Colonic mucosa (tissue), 4 donors: Measurements from ENCODE around the gene AP3B2. TPM values are rescaled to one million over a fixed set of nuclear protein-coding genes. Genes with fewer than 3 reads are reported as not detected.
"Not testable (repeated sequence)": the region's sequence is repeated elsewhere in the genome, so short reads cannot be mapped to it uniquely, and the experiment has no call there.

Source experiments
- DNase-seq: peaks from one replicate; pipeline ENCODE4 v3.0.0-alpha.2; 2020
- H3K27ac ChIP-seq: fragments of 200-600 bp; one replicate; pipeline ENCODE4 v1.8.0; 2021
- H3K27me3 ChIP-seq: fragments of 200-600 bp; one replicate; pipeline ENCODE4 v1.8.0; 2021
- H3K36me3 ChIP-seq: fragments of 200-600 bp; one replicate; pipeline ENCODE4 v1.8.0; 2021
- H3K4me1 ChIP-seq: fragments of 200-600 bp; one replicate; pipeline ENCODE4 v1.8.0; 2021; ENCODE audit warnings: mild to moderate bottlenecking
- H3K4me3 ChIP-seq: fragments of 200-600 bp; one replicate; pipeline ENCODE4 v1.8.0; 2021
- H3K9ac ChIP-seq, 2 donors: one replicate each; pipeline ENCODE4 v1.7.0; 2013; ENCODE audit warnings: control low read depth in 2 of 2, low read depth in 2 of 2, low read length in 2 of 2
- H3K9me3 ChIP-seq: fragments of 200-600 bp; one replicate; pipeline ENCODE4 v1.8.0; 2021
- intact Hi-C: fragments of 100-400 bp; cut with DNase I; formaldehyde crosslinking; loops from one replicate; pipeline ENCODE4 v1.14.1; 2022
- total RNA-seq, 2 donors: library from RNA; stranded (reverse); fragmentation: NEBNext Ultra II Directional in 1 of 2; extraction: Animal tissue kit (Norgen Biotek cat#: 25700) in 1 of 2; gene quantifications; one replicate each; pipeline ENCODE4 v1.2.1, GENCODE V29; 2021
- TF ChIP-seq, protein P1 (sequence below): fragments of 200-600 bp; IDR thresholded peaks from one replicate; pipeline ENCODE4 v1.8.0; 2022; ENCODE audit warnings: antibody characterized with exemption, mild to moderate bottlenecking
- donor health status: healthy.
- donor health status: DM: no; HTN: no; CAD: no.
- donor health status: DM: no; HTN: no; CAD: no.

The AP3B2 gene
- total RNA-seq, 2 donors from 2014 or later, result 0.82 to 1.2 TPM

DNA sequence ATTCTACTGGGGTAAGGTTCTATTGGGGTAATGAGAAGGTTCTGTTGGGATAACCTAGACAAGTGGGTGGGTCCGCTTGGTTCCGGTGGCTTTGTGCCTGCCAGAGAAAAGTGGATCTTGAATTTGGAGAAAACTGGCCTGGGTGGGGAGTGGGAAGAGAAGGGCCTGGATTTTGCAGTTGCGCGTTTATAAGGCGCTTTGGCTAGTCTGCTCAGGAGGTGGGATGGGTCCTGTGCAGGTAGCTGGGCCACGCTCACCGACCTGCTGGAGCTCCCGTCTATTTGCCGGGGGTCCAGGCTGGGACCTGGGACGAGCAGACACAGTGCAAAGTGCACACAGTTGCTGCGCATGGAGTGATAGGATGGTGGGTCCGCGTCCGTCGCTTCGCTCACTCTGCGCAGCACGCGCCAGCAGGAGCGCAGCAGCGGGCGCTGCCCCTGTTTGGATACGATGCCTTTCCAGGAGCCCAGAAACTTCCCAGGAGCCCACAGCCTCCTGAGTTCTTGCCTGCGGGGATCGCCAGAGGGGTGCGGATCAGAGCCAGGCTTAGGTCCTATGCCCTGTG, 1.3 kb upstream of the AP3B2 start:
- TF ChIP-seq, protein P1, sequence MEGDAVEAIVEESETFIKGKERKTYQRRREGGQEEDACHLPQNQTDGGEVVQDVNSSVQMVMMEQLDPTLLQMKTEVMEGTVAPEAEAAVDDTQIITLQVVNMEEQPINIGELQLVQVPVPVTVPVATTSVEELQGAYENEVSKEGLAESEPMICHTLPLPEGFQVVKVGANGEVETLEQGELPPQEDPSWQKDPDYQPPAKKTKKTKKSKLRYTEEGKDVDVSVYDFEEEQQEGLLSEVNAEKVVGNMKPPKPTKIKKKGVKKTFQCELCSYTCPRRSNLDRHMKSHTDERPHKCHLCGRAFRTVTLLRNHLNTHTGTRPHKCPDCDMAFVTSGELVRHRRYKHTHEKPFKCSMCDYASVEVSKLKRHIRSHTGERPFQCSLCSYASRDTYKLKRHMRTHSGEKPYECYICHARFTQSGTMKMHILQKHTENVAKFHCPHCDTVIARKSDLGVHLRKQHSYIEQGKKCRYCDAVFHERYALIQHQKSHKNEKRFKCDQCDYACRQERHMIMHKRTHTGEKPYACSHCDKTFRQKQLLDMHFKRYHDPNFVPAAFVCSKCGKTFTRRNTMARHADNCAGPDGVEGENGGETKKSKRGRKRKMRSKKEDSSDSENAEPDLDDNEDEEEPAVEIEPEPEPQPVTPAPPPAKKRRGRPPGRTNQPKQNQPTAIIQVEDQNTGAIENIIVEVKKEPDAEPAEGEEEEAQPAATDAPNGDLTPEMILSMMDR, result no peak
- intact Hi-C loops, result no loop called here
- H3K9me3 ChIP-seq, result no peaks in the 10 kb centered on the region
- no peaks in the 10 kb centered on the region for H3K36me3 ChIP-seq
- no peak overlapping the region for H3K9ac ChIP-seq
- no peaks in the 10 kb centered on the region for H3K27me3 ChIP-seq
- no peak overlapping the region for H3K4me3 ChIP-seq
- no peak overlapping the region for H3K27ac ChIP-seq
- DNase-seq, result no peak
- peaks cover 7% of the 10 kb centered on the region for H3K4me1 ChIP-seq

DNA sequence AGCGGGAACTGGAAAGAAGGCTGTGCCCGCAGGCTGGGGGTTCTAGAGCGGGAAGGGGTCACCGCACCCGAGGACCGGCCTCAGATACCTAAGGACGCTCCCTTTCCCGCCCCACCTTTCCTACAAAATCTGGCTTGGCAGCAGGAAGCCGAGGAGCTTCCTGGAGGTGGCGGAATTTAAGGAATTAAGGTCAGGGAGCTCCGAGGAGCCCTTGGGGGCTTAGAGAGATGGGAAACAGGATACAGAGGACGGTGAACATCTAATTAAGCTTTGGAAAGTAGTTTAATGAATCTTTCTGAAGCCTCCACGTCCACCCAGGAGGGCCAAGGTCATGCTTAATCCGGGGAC, 507 bp upstream of the AP3B2 start:
- Histone ChIP-seq H3K36me3 (no peaks in the 10 kb centered on the region), H3K9me3 (no peaks in the 10 kb centered on the region), H3K27ac (no peak overlapping the region), H3K27me3 (no peaks in the 10 kb centered on the region), H3K4me3 (peak overlapping the region; percentile 85), H3K4me1 (peaks cover 7% of the 10 kb centered on the region), H3K9ac (no peak overlapping the region)
- intact Hi-C loops, result no loop called here
- TF ChIP-seq, protein P1, result no peak
- no peak for DNase-seq

DNA sequence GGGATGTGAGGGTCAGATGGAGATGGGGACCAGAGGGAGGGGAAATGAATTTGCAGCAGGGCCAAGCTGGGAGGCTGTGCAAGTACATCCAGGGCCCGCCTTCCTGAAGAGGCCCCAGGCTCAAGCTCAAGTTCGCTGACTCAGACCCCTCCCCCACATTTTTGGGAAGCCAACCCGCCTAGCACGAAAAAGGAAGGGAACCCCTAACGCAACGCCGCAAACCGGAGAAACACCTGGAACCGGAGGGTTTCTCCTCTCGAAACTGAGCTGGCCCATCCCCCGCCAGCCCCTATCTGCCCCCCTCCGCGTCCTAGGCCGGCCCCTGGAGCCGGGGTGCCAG, 624 bp downstream of the AP3B2 start:
- Histone ChIP-seq H3K27me3 (no peaks in the 10 kb centered on the region), H3K9ac (peak overlapping the region in 1 of 2 donors; percentile 43), H3K4me1 (peaks cover 7% of the 10 kb centered on the region), H3K9me3 (no peaks in the 10 kb centered on the region), H3K4me3 (peak overlapping the region; percentile 85), H3K36me3 (no peaks in the 10 kb centered on the region), H3K27ac (no peak overlapping the region)
- TF ChIP-seq, protein P1, result no peak
- DNase-seq, result no peak
- intact Hi-C loops, result no loop called here

GRCh38 chr15:82705856-82706255, 3.8 kb downstream of the AP3B2 start:
- intact Hi-C loops, H3K27me3 ChIP-seq, H3K9me3 ChIP-seq, H3K4me3 ChIP-seq, H3K36me3 ChIP-seq, H3K4me1 ChIP-seq, H3K9ac ChIP-seq, DNase-seq, H3K27ac ChIP-seq: not testable (repeated sequence)

DNA sequence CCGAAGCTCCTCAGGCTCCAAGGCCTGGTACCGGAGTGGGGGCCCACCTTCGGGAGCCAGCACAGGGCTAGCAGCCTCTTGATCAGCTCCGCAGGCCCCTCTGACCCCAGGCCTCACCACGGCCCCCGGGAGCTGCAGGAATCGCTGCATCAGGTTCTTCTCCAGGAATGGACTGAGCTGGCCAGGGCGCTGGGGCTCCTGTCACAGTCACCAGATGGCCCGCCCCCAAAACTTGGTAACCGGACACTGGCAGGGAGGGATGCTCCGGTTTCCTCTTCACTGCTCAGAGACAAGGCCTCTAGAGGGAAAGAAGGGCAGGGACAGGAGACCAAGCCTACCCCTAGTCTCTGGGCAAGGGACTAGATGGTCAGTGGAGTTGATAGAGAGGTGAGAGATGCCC, 9.9 kb downstream of the AP3B2 start:
- no peak overlapping the region for H3K4me3 ChIP-seq
- H3K27me3 ChIP-seq, result no peaks in the 10 kb centered on the region
- intact Hi-C loops, result no loop called here
- H3K9ac ChIP-seq, result no peak overlapping the region
- no peaks in the 10 kb centered on the region for H3K9me3 ChIP-seq
- no peaks in the 10 kb centered on the region for H3K36me3 ChIP-seq
- no peak overlapping the region for H3K27ac ChIP-seq
- DNase-seq, result no peak
- H3K4me1 ChIP-seq, result no peaks in the 10 kb centered on the region
- TF ChIP-seq, protein P1, result no peak

GRCh38 chr15:82698711-82699345, 10.8 kb downstream of the AP3B2 start:
- H3K9me3 ChIP-seq, result no peaks in the 10 kb centered on the region
- no peaks in the 10 kb centered on the region for H3K27me3 ChIP-seq
- TF ChIP-seq, protein P1, result no peak
- H3K4me1 ChIP-seq, result no peaks in the 10 kb centered on the region
- no peak overlapping the region for H3K27ac ChIP-seq
- no peak for DNase-seq
- no peak overlapping the region for H3K9ac ChIP-seq
- intact Hi-C loops, result no loop called here
- no peak overlapping the region for H3K4me3 ChIP-seq
- no peaks in the 10 kb centered on the region for H3K36me3 ChIP-seq
